GM13977 (cell line): Measurements from ENCODE around the gene FTO.

Experiments used
- DNase-seq: peaks from one replicate; pipeline ENCODE4 v3.0.0; 2012; ENCODE audit warnings: low spot score
- in situ Hi-C: fragments of 300-500 bp; cut with MboI; formaldehyde crosslinking; loops from one replicate; pipeline ENCODE4 v1.12.0; 2022; ENCODE audit warnings: low sequenced_read_pairs, low pct_unique_long_range_greater_than_20kb, mixed read lengths, inconsistent platforms; ENCODE audit not compliant: unreplicated experiment
- TF ChIP-seq, protein P1 (sequence below): IDR thresholded peaks from 2 replicates; pipeline ENCODE4 v1.5.1; 2012; ENCODE audit warnings: mild to moderate bottlenecking, control low read depth; ENCODE audit not compliant: insufficient read depth; ENCODE audit errors: extremely low read depth, missing control alignments

The FTO gene

DNA sequence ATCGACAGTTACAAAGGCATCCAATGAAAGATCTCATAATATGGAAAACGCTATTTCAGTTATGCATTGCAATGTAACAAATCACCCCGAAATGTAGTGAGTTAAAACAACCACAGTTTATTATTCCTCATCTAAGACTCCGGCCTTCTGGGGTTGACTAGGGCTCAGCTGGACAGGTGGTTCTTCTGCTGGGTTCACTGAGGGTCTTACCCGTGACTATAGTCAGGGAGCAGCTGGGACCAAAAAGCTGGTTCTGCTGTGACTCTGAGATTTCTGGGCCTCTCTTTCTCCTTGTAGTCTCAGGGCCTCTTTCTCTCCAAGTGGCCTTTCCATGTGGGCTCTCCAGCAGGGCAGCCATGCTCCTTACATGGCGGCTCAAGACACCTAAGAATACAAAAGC is 386.6 kb downstream of the FTO start:
- DNase-seq = no peak
- TF ChIP-seq, protein P1, sequence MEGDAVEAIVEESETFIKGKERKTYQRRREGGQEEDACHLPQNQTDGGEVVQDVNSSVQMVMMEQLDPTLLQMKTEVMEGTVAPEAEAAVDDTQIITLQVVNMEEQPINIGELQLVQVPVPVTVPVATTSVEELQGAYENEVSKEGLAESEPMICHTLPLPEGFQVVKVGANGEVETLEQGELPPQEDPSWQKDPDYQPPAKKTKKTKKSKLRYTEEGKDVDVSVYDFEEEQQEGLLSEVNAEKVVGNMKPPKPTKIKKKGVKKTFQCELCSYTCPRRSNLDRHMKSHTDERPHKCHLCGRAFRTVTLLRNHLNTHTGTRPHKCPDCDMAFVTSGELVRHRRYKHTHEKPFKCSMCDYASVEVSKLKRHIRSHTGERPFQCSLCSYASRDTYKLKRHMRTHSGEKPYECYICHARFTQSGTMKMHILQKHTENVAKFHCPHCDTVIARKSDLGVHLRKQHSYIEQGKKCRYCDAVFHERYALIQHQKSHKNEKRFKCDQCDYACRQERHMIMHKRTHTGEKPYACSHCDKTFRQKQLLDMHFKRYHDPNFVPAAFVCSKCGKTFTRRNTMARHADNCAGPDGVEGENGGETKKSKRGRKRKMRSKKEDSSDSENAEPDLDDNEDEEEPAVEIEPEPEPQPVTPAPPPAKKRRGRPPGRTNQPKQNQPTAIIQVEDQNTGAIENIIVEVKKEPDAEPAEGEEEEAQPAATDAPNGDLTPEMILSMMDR = no peak
- in situ Hi-C loops = no loop called here

DNA sequence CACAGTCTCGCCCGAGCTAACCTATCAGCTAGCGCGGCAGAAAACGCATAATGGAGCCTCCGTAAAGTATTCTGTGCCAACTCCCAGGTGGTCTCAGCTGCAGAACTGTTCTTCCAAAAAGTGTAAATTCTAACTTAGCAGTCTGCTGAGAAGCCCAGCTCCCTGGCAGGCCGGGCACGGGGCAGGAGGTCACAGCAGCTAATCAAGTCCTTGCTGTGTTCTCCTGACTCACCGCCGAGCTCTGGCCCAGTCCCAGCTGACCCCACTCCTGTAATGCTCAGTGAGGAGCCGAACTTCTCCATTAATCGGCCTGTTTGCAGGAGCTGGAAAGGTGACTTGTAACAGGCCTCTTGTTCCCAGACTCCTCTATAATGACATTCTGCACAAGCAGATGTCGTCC is 389.3 kb downstream of the FTO start:
- no peak for DNase-seq
- in situ Hi-C loops = no loop called here
- TF ChIP-seq, protein P1 = no peak

DNA sequence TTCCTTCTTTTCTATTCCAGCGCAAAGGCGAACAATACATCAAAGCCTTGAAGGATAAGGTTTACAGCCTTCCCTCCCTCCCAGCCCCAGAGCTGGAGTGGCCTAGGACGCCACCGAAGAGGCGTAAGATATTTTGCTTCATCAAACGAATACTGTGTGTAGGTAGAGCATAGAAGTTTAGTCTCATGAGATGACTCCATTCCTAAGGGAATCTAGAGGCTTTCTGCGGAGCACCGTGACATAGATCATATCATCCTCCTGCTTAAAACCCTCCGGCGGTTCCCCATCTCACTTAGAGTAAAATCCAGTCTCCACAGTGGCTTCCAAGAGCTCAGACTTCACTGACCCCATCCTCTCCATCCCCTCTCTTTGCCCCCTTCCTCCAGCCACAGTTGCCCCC is 390.7 kb downstream of the FTO start:
- DNase-seq = no peak
- in situ Hi-C loops = no loop called here
- TF ChIP-seq, protein P1 = no peak

DNA sequence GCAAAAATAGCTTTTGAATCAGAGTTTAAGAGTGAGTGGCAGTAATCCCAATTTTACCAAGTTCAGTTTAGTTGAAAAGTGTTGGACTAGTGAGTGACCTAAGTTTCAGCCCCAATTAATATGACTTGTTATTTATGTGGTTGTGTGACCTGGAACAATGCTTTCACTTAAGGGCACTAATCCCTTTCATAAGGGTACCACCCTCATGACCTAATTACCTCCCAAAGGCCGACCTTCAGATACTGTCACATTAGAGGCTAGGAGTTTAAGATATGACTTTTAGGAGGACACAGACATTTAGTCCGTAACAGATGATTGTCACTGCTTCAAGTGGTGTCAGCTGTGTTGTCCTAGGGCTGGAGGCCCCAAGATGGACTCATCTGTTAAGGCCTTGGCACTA is 392.7 kb downstream of the FTO start:
- no peak for DNase-seq
- TF ChIP-seq, protein P1 = no peak
- in situ Hi-C loops = no loop called here

DNA sequence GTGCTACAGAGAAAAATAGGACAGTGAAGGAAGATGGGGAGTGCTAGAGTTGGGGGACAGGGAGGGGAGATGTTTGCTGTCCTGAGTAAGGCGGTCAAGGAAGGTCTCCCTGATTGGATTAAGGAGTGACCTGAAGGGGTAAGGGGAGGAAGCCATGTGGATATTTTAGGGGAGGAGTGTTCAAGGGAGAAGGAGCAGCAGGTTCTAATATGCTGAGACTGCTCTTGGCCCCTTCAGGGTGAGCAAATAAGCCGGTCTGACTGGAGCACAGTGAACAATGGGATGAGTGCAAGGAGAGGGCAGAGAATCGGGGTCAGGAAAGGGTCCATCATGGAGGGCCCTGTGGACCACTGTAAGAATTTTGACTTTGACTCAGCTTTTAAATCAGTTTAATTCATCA is 393.8 kb downstream of the FTO start:
- TF ChIP-seq, protein P1 = no peak
- in situ Hi-C loops = no loop called here

DNA sequence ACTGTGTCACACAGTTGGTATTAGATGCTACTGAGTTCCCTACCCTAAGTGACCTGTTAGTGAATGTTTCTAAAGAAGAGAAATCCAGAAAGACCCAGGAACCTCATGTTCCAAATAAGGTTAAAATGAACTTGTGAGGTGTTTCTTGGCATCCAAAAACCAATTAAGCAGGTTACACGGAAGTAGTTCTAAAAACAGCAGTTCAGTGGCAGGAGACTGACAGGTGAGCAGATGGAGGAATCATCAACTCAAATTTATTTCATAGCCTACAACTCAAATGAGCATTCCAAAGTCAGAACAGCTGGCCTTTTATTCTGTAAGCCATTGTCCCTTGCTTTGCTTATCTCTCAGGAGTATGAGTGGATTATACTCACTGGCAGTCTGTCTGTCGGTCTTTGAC is 394.3 kb downstream of the FTO start:
- DNase-seq = no peak
- TF ChIP-seq, protein P1 = no peak
- in situ Hi-C loops = no loop called here

More for the DNA sequence above, 393.8 kb downstream of the FTO start:
- no peak for DNase-seq

DNA sequence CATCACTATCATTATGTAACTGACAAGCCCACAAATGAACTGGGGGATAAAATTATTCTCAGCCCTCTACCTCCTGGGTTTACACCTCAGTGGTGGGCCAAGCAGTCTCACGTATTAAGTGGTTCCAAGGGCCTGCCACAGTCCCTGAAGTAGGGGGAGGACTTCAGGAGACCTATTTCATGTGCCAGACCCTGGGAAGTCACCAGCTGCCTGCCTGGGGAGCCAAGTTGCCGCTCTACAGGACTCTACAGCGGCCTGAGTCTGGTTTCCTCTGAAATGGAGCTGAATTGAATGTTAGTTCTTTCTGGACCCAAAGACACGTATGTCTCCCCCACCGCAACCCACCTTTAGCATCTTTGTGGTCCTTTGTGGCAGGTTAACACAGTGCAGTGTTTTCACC is 395.7 kb downstream of the FTO start:
- in situ Hi-C loops = no loop called here
- DNase-seq = no peak
- TF ChIP-seq, protein P1 = no peak
